ENCODE results near the gene BLOC1S4.
A peak's percentile ranks its signal among the peaks of the same experiment; 100 is the strongest.
"Not testable (repeated sequence)": the region's sequence is repeated elsewhere in the genome, so short reads cannot be mapped to it uniquely, and the experiment has no call there.

BLOC1S4 gene

GRCh38 chr4:6742989-6743388 is 27.0 kb downstream of the BLOC1S4 start:
- no peak for DNase-seq

- peak; percentile 63 for DNase-seq
Measured at GRCh38 chr4:6746721-6747293, 30.8 kb downstream of the BLOC1S4 start.

- DNase-seq = no peak
Measured at GRCh38 chr4:6747294-6748051, 31.5 kb downstream of the BLOC1S4 start.

GRCh38 chr4:6748286-6748685 is 32.3 kb downstream of the BLOC1S4 start:
- DNase-seq = no peak

GRCh38 chr4:6749340-6750171 is 33.6 kb downstream of the BLOC1S4 start:
- peak; percentile 66 for DNase-seq

- DNase-seq = no peak
Measured at GRCh38 chr4:6750286-6751221, 34.6 kb downstream of the BLOC1S4 start.

GRCh38 chr4:6751611-6752485 is 35.9 kb downstream of the BLOC1S4 start:
- DNase-seq = no peak

- no peak for DNase-seq
Measured at GRCh38 chr4:6752486-6752829, 36.5 kb downstream of the BLOC1S4 start.

- DNase-seq = no peak
Measured at GRCh38 chr4:6753103-6753560, 37.2 kb downstream of the BLOC1S4 start.

- DNase-seq = peak; percentile 19
Measured at GRCh38 chr4:6753891-6754290, 37.9 kb downstream of the BLOC1S4 start.

- DNase-seq = peak; percentile 18
Measured at GRCh38 chr4:6754481-6755087, 38.6 kb downstream of the BLOC1S4 start.

GRCh38 chr4:6755088-6755753 is 39.2 kb downstream of the BLOC1S4 start:
- peak; percentile 9 for DNase-seq

GRCh38 chr4:6756345-6756744 is 40.4 kb downstream of the BLOC1S4 start:
- DNase-seq = not testable (repeated sequence)

GRCh38 chr4:6758728-6759127 is 42.8 kb downstream of the BLOC1S4 start:
- peak; percentile 23 for DNase-seq

GRCh38 chr4:6760865-6761264 is 44.9 kb downstream of the BLOC1S4 start:
- DNase-seq = peak; percentile 3

- no peak for DNase-seq
Measured at GRCh38 chr4:6761649-6762615, 46.0 kb downstream of the BLOC1S4 start.

- DNase-seq = no peak
Measured at GRCh38 chr4:6763330-6763851, 47.4 kb downstream of the BLOC1S4 start.

- DNase-seq = no peak
Measured at GRCh38 chr4:6764976-6765620, 49.1 kb downstream of the BLOC1S4 start.

Data from right forelimb (tissue), 1 donor.